ENCODE measurements around the gene PSD. TPM values are rescaled to one million over a fixed set of nuclear protein-coding genes. Genes with fewer than 3 reads are reported as not detected.

PSD gene
- total RNA-seq, 1 experiment from 2014 or later, result 1.6 TPM

DNA sequence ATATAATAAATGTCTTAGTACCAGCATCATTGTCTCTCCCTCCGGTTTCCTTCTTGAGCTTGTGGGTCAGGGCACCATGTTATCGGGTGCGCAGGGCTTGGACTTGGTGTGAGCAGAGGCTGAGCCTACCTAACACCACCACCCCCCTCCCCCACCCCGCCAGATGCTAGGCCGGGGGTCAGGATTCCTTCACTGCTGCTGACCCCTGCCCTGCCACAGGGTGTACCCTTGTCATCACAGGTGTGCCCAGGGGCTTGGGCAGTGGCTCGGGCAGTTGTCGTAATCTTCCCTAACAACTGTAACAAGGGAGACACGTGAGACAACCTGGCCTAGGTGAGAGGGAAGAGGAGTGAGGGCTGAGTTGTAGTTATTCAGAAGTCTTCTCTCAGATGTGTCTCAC is 35.7 kb downstream of the PSD start:
- no peaks in the 10 kb centered on the region for H3K9me2 ChIP-seq (ENCODE audit: insufficient read depth)
- no TSS peak for BruUV-seq (replicated peaks)
- no peaks in the 10 kb centered on the region for H4K20me1 ChIP-seq (ENCODE audit: insufficient read depth)
- H3F3A ChIP-seq (ENCODE audit: insufficient read depth, low read depth), result peaks cover 4% of the 10 kb centered on the region; the same call in 1 of the 2 replicates
- no peaks in the 10 kb centered on the region for H3K79me2 ChIP-seq (ENCODE audit: low read depth)
- H3K4me1 ChIP-seq (replicated peaks; ENCODE audit: insufficient read depth), result 0 out of 2 replicates have a peak, but pooled peaks cover 4% of the 10 kb centered on the region
- H3K27me3 ChIP-seq (ENCODE audit: insufficient read depth, low read depth), result no peaks in the 10 kb centered on the region
- H3K4me2 ChIP-seq, result no peak overlapping the region
- no peak overlapping the region for H3K27ac ChIP-seq
- H2AFZ ChIP-seq, result no peak overlapping the region
- CTCF ChIA-PET, result no interaction called here
- no peaks in the 10 kb centered on the region for H3K36me3 ChIP-seq (ENCODE audit: low read depth)
- POLR2A ChIA-PET (ENCODE audit: unreplicated experiment), result no interaction called here
- H3K4me3 ChIP-seq, result no peak overlapping the region
- DNase-seq, result no peak
- TF ChIP-seq, protein P1, sequence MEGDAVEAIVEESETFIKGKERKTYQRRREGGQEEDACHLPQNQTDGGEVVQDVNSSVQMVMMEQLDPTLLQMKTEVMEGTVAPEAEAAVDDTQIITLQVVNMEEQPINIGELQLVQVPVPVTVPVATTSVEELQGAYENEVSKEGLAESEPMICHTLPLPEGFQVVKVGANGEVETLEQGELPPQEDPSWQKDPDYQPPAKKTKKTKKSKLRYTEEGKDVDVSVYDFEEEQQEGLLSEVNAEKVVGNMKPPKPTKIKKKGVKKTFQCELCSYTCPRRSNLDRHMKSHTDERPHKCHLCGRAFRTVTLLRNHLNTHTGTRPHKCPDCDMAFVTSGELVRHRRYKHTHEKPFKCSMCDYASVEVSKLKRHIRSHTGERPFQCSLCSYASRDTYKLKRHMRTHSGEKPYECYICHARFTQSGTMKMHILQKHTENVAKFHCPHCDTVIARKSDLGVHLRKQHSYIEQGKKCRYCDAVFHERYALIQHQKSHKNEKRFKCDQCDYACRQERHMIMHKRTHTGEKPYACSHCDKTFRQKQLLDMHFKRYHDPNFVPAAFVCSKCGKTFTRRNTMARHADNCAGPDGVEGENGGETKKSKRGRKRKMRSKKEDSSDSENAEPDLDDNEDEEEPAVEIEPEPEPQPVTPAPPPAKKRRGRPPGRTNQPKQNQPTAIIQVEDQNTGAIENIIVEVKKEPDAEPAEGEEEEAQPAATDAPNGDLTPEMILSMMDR (conservative IDR thresholded peaks at IDR 0.05), result no peak
- TF ChIP-seq EZH2 (IDR thresholded peaks at IDR 0.05; ENCODE audit: low read depth), result no peak
- intact Hi-C loops (cut with micrococcal nuclease; ENCODE audit: unreplicated experiment), result no loop called here
- no peaks in the 10 kb centered on the region for H3K9me3 ChIP-seq (ENCODE audit: insufficient read depth, low read depth)

DNA sequence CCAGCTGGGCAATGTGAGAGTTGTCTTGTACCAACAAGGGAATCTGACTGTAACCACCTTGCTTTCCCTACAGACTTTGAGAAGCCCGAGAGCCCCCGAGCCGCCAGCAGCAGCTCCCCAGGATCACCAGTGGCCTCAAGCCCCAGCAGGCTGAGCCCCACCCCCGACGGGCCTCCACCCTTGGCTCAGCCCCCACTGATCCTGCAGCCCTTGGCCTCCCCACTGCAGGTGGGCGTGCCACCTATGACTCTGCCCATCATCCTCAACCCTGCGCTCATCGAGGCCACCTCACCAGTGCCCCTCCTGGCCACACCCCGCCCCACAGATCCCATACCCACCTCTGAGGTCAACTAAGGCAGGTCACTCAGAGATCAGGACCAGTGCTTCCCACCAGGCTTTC is 36.6 kb downstream of the PSD start:
- DNase-seq, result no peak
- ChIA-PET CTCF (interaction anchor here (0.6 kb wide), 1 partner anchor 311 kb away, joined by 5 read pairs; no protein-coding TSS in a partner anchor), POLR2A (ENCODE audit: unreplicated experiment) (no interaction called here)
- TF ChIP-seq, protein P1 (conservative IDR thresholded peaks at IDR 0.05), result no peak
- no peak for TF ChIP-seq EZH2 (IDR thresholded peaks at IDR 0.05; ENCODE audit: low read depth)
- Histone ChIP-seq H3K4me2 (no peak overlapping the region), H3K9me2 (ENCODE audit: insufficient read depth) (no peaks in the 10 kb centered on the region), H3K36me3 (ENCODE audit: low read depth) (no peaks in the 10 kb centered on the region), H3K79me2 (ENCODE audit: low read depth) (no peaks in the 10 kb centered on the region), H2AFZ (no peak overlapping the region), H3F3A (ENCODE audit: insufficient read depth, low read depth) (peaks cover 4% of the 10 kb centered on the region; the same call in 1 of the 2 replicates), H3K27ac (no peak overlapping the region), H3K27me3 (ENCODE audit: insufficient read depth, low read depth) (no peaks in the 10 kb centered on the region), H3K4me3 (no peak overlapping the region), H3K9me3 (ENCODE audit: insufficient read depth, low read depth) (no peaks in the 10 kb centered on the region), H4K20me1 (ENCODE audit: insufficient read depth) (no peaks in the 10 kb centered on the region), H3K4me1 (replicated peaks; ENCODE audit: insufficient read depth) (0 out of 2 replicates have a peak, but pooled peaks cover 4% of the 10 kb centered on the region)
- BruUV-seq (replicated peaks), result no TSS peak
- intact Hi-C loops (cut with micrococcal nuclease; ENCODE audit: unreplicated experiment), result no loop called here

DNA sequence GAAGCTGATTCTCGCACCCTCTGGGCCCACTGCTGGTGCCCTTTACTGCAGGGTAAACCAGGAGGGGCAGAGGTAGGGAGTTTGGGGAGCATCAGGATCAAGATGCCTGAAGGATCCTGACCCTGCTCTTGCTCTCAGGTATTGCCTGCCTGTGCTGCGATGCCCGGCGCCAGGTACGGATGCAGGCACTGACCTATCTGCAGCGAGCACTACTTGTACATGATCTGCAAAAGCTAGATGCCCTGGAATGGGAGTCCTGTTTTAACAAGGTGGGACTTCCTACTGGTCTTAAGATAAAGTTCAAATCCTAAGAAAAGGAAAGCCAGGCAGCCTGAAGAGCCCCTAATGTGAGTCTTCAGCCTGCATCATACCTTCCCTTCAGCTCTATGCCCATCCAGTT is 39.2 kb downstream of the PSD start:
- POLR2A ChIA-PET (ENCODE audit: unreplicated experiment), result interaction anchor here (0.6 kb wide), 1 partner anchor 223 kb away, joined by 6 read pairs; no protein-coding TSS in a partner anchor
- Histone ChIP-seq H3K27ac (no peak overlapping the region), H2AFZ (no peak overlapping the region), H3K36me3 (ENCODE audit: low read depth) (no peaks in the 10 kb centered on the region), H3K4me1 (replicated peaks; ENCODE audit: insufficient read depth) (0 out of 2 replicates have a peak, but pooled peaks cover 4% of the 10 kb centered on the region), H3K27me3 (ENCODE audit: insufficient read depth, low read depth) (no peaks in the 10 kb centered on the region), H3K9me2 (ENCODE audit: insufficient read depth) (no peaks in the 10 kb centered on the region), H3K4me2 (no peak overlapping the region), H3K4me3 (no peak overlapping the region), H3K9me3 (ENCODE audit: insufficient read depth, low read depth) (no peaks in the 10 kb centered on the region), H3K79me2 (ENCODE audit: low read depth) (no peaks in the 10 kb centered on the region), H3F3A (ENCODE audit: insufficient read depth, low read depth) (no peaks in the 10 kb centered on the region), H4K20me1 (ENCODE audit: insufficient read depth) (no peaks in the 10 kb centered on the region)
- no TSS peak for BruUV-seq (replicated peaks)
- no peak for TF ChIP-seq EZH2 (IDR thresholded peaks at IDR 0.05; ENCODE audit: low read depth)
- TF ChIP-seq, protein P1 (conservative IDR thresholded peaks at IDR 0.05), result no peak
- intact Hi-C loops (cut with micrococcal nuclease; ENCODE audit: unreplicated experiment), result no loop called here
- CTCF ChIA-PET, result interaction anchor here (0.6 kb wide), 1 partner anchor 10 kb away, joined by 4 read pairs; no protein-coding TSS in a partner anchor
- no peak for DNase-seq

Measured in PC-9 (cell line).